Measurements from ENCODE around the gene AKR1D1. TPM values are rescaled to one million over a fixed set of nuclear protein-coding genes. Genes with fewer than 3 reads are reported as not detected.

The AKR1D1 gene
- total RNA-seq, 1 experiment from 2014 or later, result not detected

- Histone ChIP-seq H4K20me1 (ENCODE audit: low read length) (no peaks in the 10 kb centered on the region), H3F3A (ENCODE audit: low read length, unreplicated experiment) (no peaks in the 10 kb centered on the region), H3K9me3 (ENCODE audit: low read length) (no peaks in the 10 kb centered on the region), H3K4me2 (ENCODE audit: low read length) (no peak overlapping the region), H3K79me2 (ENCODE audit: low read length) (no peaks in the 10 kb centered on the region), H3K27ac (ENCODE audit: low read length) (no peak overlapping the region), H3K27me3 (ENCODE audit: low read length) (no peaks in the 10 kb centered on the region), H3K9ac (ENCODE audit: low read length) (no peak overlapping the region), H3K4me1 (ENCODE audit: insufficient read depth, low read length) (peaks cover 5% of the 10 kb centered on the region; the same call in 1 of the 2 replicates), H3K4me3 (ENCODE audit: low read length) (no peak overlapping the region), H2AFZ (ENCODE audit: low read length) (no peak overlapping the region), H3K9me2 (replicated peaks; ENCODE audit: low read length) (no peaks in the 10 kb centered on the region), H3K36me3 (ENCODE audit: low read depth, low read length) (no peaks in the 10 kb centered on the region)
- intact Hi-C loops (cut with micrococcal nuclease), result no loop called here
- no peak for DNase-seq
- ATAC-seq, result no peak
- CTCF ChIA-PET, result no interaction called here
- no peak for TF ChIP-seq EZH2 (IDR thresholded peaks at IDR 0.05; ENCODE audit: low read length, unreplicated experiment)
- no peak for TF ChIP-seq CTCF (conservative IDR thresholded peaks at IDR 0.05; ENCODE audit: low read depth, low read length)
- TF ChIP-seq EZH2phosphoT487 (IDR thresholded peaks at IDR 0.05; ENCODE audit: borderline replicate concordance, low read length), result no peak
- no TSS peak for BruUV-seq (replicated peaks)
- POLR2A ChIA-PET (ENCODE audit: unreplicated experiment), result no interaction called here
Observed at GRCh38 chr7:138029126-138029525, 47.1 kb upstream of the AKR1D1 start.

- no peaks in the 10 kb centered on the region for H3F3A ChIP-seq (ENCODE audit: low read length, unreplicated experiment)
- intact Hi-C loops (cut with micrococcal nuclease), result no loop called here
- no peaks in the 10 kb centered on the region for H3K9me3 ChIP-seq (ENCODE audit: low read length)
- H4K20me1 ChIP-seq (ENCODE audit: low read length), result no peaks in the 10 kb centered on the region
- H3K9ac ChIP-seq (ENCODE audit: low read length), result no peak overlapping the region
- TF ChIP-seq EZH2phosphoT487 (IDR thresholded peaks at IDR 0.05; ENCODE audit: borderline replicate concordance, low read length) (no peak), CTCF (conservative IDR thresholded peaks at IDR 0.05; ENCODE audit: low read depth, low read length) (no peak), EZH2 (IDR thresholded peaks at IDR 0.05; ENCODE audit: low read length, unreplicated experiment) (no peak)
- no peaks in the 10 kb centered on the region for H3K27me3 ChIP-seq (ENCODE audit: low read length)
- H3K4me3 ChIP-seq (ENCODE audit: low read length), result no peak overlapping the region
- no peaks in the 10 kb centered on the region for H3K9me2 ChIP-seq (replicated peaks; ENCODE audit: low read length)
- POLR2A ChIA-PET (ENCODE audit: unreplicated experiment), result interaction anchor here (0.6 kb wide), 1 partner anchor 1111 kb away, joined by 4 read pairs; no protein-coding TSS in a partner anchor
- no peak for DNase-seq
- H3K27ac ChIP-seq (ENCODE audit: low read length), result no peak overlapping the region
- no peak overlapping the region for H3K4me2 ChIP-seq (ENCODE audit: low read length)
- H3K36me3 ChIP-seq (ENCODE audit: low read depth, low read length), result no peaks in the 10 kb centered on the region
- CTCF ChIA-PET, result no interaction called here
- no peak overlapping the region for H2AFZ ChIP-seq (ENCODE audit: low read length)
- H3K79me2 ChIP-seq (ENCODE audit: low read length), result no peaks in the 10 kb centered on the region
- ATAC-seq, result no peak
- BruUV-seq (replicated peaks), result no TSS peak
- H3K4me1 ChIP-seq (ENCODE audit: insufficient read depth, low read length), result peaks cover 5% of the 10 kb centered on the region; the same call in 1 of the 2 replicates
Observed at GRCh38 chr7:138029941-138030340, 46.3 kb upstream of the AKR1D1 start.

- Histone ChIP-seq H3F3A (ENCODE audit: low read length, unreplicated experiment) (no peaks in the 10 kb centered on the region), H3K79me2 (ENCODE audit: low read length) (no peaks in the 10 kb centered on the region), H3K27me3 (ENCODE audit: low read length) (no peaks in the 10 kb centered on the region), H3K9me3 (ENCODE audit: low read length) (no peaks in the 10 kb centered on the region), H3K4me2 (ENCODE audit: low read length) (no peak overlapping the region), H4K20me1 (ENCODE audit: low read length) (no peaks in the 10 kb centered on the region), H3K4me3 (ENCODE audit: low read length) (no peak overlapping the region), H3K9ac (ENCODE audit: low read length) (no peak overlapping the region), H3K9me2 (replicated peaks; ENCODE audit: low read length) (no peaks in the 10 kb centered on the region), H3K4me1 (ENCODE audit: insufficient read depth, low read length) (no peaks in the 10 kb centered on the region), H2AFZ (ENCODE audit: low read length) (no peak overlapping the region), H3K27ac (ENCODE audit: low read length) (no peak overlapping the region), H3K36me3 (ENCODE audit: low read depth, low read length) (no peaks in the 10 kb centered on the region)
- no peak for DNase-seq
- intact Hi-C loops (cut with micrococcal nuclease), result no loop called here
- TF ChIP-seq EZH2phosphoT487 (IDR thresholded peaks at IDR 0.05; ENCODE audit: borderline replicate concordance, low read length) (no peak), EZH2 (IDR thresholded peaks at IDR 0.05; ENCODE audit: low read length, unreplicated experiment) (no peak), CTCF (conservative IDR thresholded peaks at IDR 0.05; ENCODE audit: low read depth, low read length) (no peak)
- ATAC-seq, result no peak
- BruUV-seq (replicated peaks), result no TSS peak
- ChIA-PET POLR2A (ENCODE audit: unreplicated experiment) (no interaction called here), CTCF (no interaction called here)
Observed at GRCh38 chr7:138030679-138031351, 45.4 kb upstream of the AKR1D1 start.
